GM20000 (cell line): ENCODE measurements around the gene EEA1.

Experiments
- DNase-seq: peaks from one replicate; pipeline ENCODE4 v3.0.0; 2012; ENCODE audit warnings: low spot score
- CTCF ChIP-seq: IDR thresholded peaks from 2 replicates; pipeline ENCODE4 v1.5.1; 2012; ENCODE audit warnings: mild to moderate bottlenecking, control low read depth; ENCODE audit errors: extremely low read depth, missing control alignments

EEA1 gene

GRCh38 chr12:92739113-92739512 lies 190.0 kb downstream of the EEA1 start:
- no peak for DNase-seq
- no peak for TF ChIP-seq CTCF

- TF ChIP-seq CTCF = no peak
- DNase-seq = no peak
These were observed 190.9 kb downstream of the EEA1 start for GRCh38 chr12:92737855-92738850.

GRCh38 chr12:92736605-92737004 lies 192.5 kb downstream of the EEA1 start:
- TF ChIP-seq CTCF = no peak
- DNase-seq = no peak

GRCh38 chr12:92735131-92735721 lies 193.9 kb downstream of the EEA1 start:
- DNase-seq = no peak
- no peak for TF ChIP-seq CTCF

GRCh38 chr12:92733661-92734060 lies 195.4 kb downstream of the EEA1 start:
- no peak for DNase-seq
- TF ChIP-seq CTCF = no peak

- TF ChIP-seq CTCF = no peak
- DNase-seq = no peak
These were observed 195.9 kb downstream of the EEA1 start for GRCh38 chr12:92733181-92733580.

GRCh38 chr12:92732716-92733115 lies 196.4 kb downstream of the EEA1 start:
- DNase-seq = no peak
- no peak for TF ChIP-seq CTCF
